Lower leg skin (tissue), 4 donors: Measurements from ENCODE around the gene C9orf50. TPM values are rescaled to one million over a fixed set of nuclear protein-coding genes. Genes with fewer than 3 reads are reported as not detected.

ENCODE experiments used
- DNase-seq, 2 donors: peaks; one replicate each; pipeline ENCODE4 v3.0.0-alpha.2; 2019; ENCODE audit warnings: low spot score in 2 of 2
- H3K4me3 ChIP-seq: fragments of 200-600 bp; sonication (generic); 2 replicates; pipeline ENCODE4 v1.5.1; 2017; ENCODE audit warnings: mild to moderate bottlenecking, low read depth; ENCODE audit not compliant: poor library complexity, severe bottlenecking
- CTCF ChIP-seq, 3 donors: fragments of 450-650 bp; IDR thresholded peaks; one replicate each; pipeline ENCODE4 v1.5.1; 2016; ENCODE audit warnings: antibody characterized with exemption in 3 of 3, mild to moderate bottlenecking in 3 of 3, moderate library complexity in 2 of 3
- POLR2A ChIP-seq, 2 donors: fragments of 450-650 bp; IDR thresholded peaks; one replicate each; pipeline ENCODE4 v1.6.1; 2016 to 2017; ENCODE audit warnings: antibody characterized with exemption in 2 of 2, mild to moderate bottlenecking in 1 of 2, moderate library complexity in 1 of 2
- WGBS, 2 donors: methylation state at CpG; one replicate each; pipeline ENCODE4 v1.1.5; 2018; 5-methylcytosine and 5-hydroxymethylcytosine counted together
- intact Hi-C: fragments of 100-400 bp; cut with DNase I; formaldehyde crosslinking; loops from one replicate; pipeline ENCODE4 v1.15.0; 2023; ENCODE audit warnings: low total_unique reads
- total RNA-seq, 4 donors: library from RNA; depleted of rRNA; stranded (reverse); fragments of >200 nt; gene quantifications; one replicate each; pipeline ENCODE4 v1.1.0, GENCODE V29; 2016

C9orf50 gene
- total RNA-seq, 4 donors from 2014 or later: not detected

- H3K4me3 ChIP-seq: no peak overlapping the region
- TF ChIP-seq CTCF (IDR thresholded peaks at IDR 0.05): no peak
- TF ChIP-seq POLR2A (IDR thresholded peaks at IDR 0.05): no peak
- WGBS, 2 donors: 84 to 98% methylated on average over 7 of the region's 7 CpGs
- intact Hi-C loops: no loop called here
- DNase-seq: no peak
These were observed 25.8 kb upstream of the C9orf50 start for GRCh38 chr9:129646654-129647053.

GRCh38 chr9:129646252-129646651 lies 25.4 kb upstream of the C9orf50 start:
- WGBS, 2 donors: 53 to 74% methylated on average over 12 of the region's 12 CpGs
- intact Hi-C loops: no loop called here

GRCh38 chr9:129644902-129645301 lies 24.0 kb upstream of the C9orf50 start:
- H3K4me3 ChIP-seq: no peak overlapping the region
- no peak for DNase-seq
- intact Hi-C loops: loop anchor here (5.0 kb wide), 1 partner anchor 142 kb away; no protein-coding TSS in a partner anchor
- WGBS, 2 donors: 61 to 72% methylated on average over 16 to 17 of the region's 17 CpGs
- no peak for TF ChIP-seq POLR2A (IDR thresholded peaks at IDR 0.05)
- no peak for TF ChIP-seq CTCF (IDR thresholded peaks at IDR 0.05)

More at GRCh38 chr9:129646252-129646651, 25.4 kb upstream of the C9orf50 start:
- DNase-seq: no peak
- TF ChIP-seq CTCF (IDR thresholded peaks at IDR 0.05): no peak
- TF ChIP-seq POLR2A (IDR thresholded peaks at IDR 0.05): no peak
- no peak overlapping the region for H3K4me3 ChIP-seq

GRCh38 chr9:129644365-129644764 lies 23.5 kb upstream of the C9orf50 start:
- TF ChIP-seq POLR2A (IDR thresholded peaks at IDR 0.05): no peak
- no peak for TF ChIP-seq CTCF (IDR thresholded peaks at IDR 0.05)
- 37 to 49% methylated on average over 11 of the region's 11 CpGs for WGBS, 2 donors
- intact Hi-C loops: loop anchor here (5.0 kb wide), 1 partner anchor 143 kb away; no protein-coding TSS in a partner anchor
- no peak for DNase-seq
- H3K4me3 ChIP-seq: no peak overlapping the region

GRCh38 chr9:129643706-129644105 lies 22.8 kb upstream of the C9orf50 start:
- TF ChIP-seq CTCF (IDR thresholded peaks at IDR 0.05) (no peak), POLR2A (IDR thresholded peaks at IDR 0.05) (no peak)
- H3K4me3 ChIP-seq: no peak overlapping the region
- no peak for DNase-seq
- intact Hi-C loops: loop anchor here (5.0 kb wide), 1 partner anchor 144 kb away; no protein-coding TSS in a partner anchor
- WGBS, 2 donors: 58 to 68% methylated on average over 10 of the region's 10 CpGs
